NCI-H2171 (cell line): Measurements from ENCODE around the gene OPA3.
"Not testable (repeated sequence)": the region's sequence is repeated elsewhere in the genome, so short reads cannot be mapped to it uniquely, and the experiment has no call there.

Source experiments
- DNase-seq: peaks from one replicate; lab custom pipeline; 2025; lab: John Stamatoyannopoulos, UW

The OPA3 gene

GRCh38 chr19:45518469-45518826, 66.2 kb downstream of the OPA3 start:
- no peak for DNase-seq

DNA sequence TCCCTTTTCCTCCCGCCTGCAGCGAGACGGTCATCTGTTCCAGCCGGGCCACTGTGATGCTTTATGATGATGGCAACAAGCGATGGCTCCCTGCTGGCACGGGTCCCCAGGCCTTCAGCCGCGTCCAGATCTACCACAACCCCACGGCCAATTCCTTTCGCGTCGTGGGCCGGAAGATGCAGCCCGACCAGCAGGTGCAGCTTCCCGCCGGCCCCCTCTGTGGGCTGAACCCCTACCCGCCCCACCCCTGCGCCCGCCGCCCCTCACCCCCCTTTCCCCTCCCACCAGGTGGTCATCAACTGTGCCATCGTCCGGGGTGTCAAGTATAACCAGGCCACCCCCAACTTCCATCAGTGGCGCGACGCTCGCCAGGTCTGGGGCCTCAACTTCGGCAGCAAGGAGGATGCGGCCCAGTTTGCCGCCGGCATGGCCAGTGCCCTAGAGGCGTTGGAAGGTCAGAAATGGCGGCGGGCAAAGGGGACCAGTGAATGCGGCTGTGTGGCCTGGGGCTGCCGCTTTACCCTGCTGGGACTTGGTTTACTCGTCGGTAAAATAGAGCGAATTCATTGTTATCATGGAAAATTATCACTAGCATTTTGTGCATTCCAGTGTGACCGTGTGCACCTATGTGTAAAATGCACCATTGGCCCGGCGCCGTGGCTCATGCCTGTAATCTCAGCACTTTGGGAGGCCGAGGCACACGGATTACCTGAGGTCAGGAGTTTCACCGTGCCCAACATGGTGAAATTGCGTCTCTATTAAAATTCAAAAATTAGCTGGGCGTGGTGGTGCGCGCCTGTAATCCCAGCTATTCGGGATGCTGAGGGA, 66.7 kb downstream of the OPA3 start:
- DNase-seq, result no peak

DNA sequence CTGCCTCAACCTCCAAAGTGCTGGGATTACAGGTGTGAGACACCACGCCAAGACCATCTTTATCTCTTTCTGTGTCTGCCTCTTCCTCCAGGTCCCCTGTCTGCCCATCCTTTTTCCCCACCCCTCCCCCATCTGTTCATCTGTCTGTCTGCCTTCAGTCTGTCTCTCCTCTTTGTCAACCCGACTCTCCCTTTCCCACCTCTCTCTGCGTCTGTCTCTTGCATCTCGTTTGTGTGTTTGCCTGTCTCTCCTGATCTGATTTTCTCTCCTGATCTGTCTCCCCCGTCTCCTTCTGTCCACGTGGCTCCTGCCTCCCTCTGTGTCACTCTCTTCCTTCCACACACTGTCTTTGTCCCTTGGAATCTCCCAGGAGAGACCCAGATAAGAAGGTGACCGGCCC, 67.4 kb downstream of the OPA3 start:
- no peak for DNase-seq

GRCh38 chr19:45515807-45516401, 68.7 kb downstream of the OPA3 start:
- no peak for DNase-seq

DNA sequence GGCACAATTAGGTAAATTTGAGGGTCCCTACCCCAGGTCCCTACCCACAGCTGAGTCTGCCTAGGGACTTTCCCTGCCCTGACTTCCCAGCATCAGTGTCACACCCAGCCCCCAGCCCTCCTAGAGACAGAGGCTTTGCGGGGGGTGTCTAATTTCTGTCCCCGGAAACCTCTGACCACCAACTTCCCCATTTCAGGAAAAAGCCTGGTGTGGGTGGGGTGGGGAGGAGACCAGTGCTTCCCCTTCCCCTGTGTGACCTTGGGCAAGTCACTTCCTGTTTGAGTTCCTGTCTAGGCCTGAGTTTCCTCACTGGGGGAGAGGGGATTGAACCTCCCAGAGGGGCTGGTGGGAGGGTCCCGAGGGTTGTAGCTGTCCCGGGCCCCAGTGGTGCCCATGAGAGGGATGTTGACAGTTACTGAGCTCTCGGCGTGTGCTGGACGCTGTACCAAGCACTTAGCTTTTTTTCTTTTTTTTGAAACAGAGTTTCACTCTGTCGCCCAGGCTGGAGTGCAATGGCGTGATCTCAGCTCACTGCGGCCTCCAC, 69.4 kb downstream of the OPA3 start:
- no peak for DNase-seq

DNA sequence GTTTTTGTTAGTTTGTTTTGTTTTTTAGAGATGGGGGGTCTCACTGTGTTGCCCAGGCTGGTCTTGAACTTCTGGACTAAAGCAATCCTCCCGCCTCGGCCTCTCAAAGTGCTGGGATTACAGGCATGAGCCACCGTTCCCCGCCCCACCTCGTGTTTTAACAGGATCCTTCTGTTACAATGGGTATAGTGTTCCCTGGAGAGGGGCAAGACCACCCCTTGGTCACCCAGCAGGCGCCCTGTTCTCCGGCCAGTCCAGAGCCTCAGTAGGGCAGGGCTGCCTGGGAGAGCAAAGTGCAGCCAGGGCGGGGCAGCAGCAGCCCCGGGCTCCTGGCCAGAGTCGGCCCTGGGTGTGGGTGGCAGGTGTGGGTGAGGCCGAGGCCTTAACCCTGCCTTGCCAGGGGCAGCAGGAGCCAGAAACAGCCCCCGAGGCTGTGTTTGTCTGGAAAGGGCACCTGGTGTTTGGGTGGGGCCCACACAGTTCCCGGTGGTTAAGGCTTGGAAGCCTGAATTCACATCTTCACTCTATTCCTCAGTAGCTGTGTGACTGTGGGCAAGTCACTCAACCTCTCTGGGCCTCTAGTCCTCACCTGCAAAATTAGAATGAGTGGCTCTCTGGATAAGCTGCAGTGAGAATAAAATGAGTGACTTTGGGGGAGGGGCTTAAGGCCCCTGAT, 70.1 kb downstream of the OPA3 start:
- no peak for DNase-seq

GRCh38 chr19:45512881-45513483, 71.6 kb downstream of the OPA3 start:
- no peak for DNase-seq

DNA sequence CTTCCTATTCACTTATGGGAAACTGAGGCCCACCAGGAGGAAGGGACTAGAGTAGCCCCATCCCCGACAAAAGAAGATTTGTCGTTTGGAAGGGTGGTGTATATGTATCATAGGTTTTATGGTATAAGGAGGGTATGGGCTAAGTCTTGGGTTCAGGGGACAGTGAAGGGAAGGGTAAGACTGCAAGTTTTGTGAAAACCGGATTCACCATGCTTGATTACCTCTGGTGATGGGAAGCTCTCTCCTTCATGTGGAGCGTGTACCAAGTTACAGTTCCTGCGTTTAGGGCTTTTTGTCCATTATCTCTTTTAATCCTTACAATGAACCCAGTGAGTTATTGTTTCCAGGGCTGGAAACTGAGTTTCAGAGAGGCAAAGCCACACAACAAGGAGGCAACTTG, 73.5 kb downstream of the OPA3 start:
- no peak for DNase-seq

DNA sequence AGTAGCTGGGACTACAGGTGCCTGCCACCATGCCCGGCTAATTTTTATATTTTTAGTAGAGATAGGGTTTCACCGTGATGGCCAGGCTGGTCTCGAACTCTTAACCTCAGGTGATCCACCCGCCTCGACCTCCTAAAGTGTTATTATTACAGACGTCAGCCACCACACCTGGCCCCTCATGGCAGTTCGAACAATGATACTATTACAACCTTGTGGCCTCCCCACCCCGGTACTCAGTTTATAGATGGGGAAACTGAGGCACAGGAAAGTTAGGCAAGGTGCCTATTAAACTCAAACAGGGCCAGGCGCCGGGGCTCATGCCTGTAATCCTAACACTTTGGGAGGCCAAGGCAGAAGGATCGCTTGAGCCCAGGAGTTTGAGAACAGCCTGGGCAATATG, 74.2 kb downstream of the OPA3 start:
- not testable (repeated sequence) for DNase-seq

DNA sequence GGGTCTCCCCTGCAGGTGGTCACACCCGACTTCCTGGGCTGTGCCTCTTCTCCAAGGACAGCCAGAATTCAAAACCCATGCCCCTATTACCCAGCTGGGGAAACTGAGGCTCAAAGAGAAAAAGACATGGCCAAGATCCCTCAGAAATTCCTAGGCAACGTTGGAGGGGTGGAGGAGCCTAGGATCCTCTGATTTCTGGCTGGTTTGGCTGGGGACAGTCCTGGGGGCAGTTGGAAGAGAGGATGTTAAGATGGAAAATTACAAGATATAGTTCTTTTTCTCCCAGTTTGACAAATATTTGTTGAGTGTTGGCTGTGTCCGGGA, 74.9 kb downstream of the OPA3 start:
- no peak for DNase-seq

GRCh38 chr19:45508861-45509691, 75.5 kb downstream of the OPA3 start:
- no peak for DNase-seq

DNA sequence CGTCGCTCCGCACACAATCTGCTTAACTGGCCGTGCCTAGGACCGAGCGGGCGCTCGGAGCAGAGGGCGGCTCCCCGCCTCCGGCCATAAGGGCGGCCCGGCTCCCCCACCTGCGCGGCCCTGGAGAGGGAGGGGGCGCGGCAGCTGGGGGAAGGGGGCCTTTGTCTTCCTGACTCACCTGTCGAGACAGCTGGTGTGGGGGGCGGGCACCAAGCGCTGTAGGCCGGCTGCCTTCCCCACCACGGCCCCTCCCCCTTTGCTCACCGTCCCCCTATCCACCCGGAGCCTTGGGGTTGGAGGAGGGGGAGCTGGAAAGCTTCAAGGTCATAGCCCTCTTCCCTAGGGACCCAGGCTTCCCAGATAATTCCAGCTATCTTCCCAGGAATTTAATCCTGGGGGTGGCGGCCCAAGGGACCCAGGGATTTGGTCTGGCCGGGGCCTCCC, 76.2 kb downstream of the OPA3 start:
- peak; percentile 93 for DNase-seq

DNA sequence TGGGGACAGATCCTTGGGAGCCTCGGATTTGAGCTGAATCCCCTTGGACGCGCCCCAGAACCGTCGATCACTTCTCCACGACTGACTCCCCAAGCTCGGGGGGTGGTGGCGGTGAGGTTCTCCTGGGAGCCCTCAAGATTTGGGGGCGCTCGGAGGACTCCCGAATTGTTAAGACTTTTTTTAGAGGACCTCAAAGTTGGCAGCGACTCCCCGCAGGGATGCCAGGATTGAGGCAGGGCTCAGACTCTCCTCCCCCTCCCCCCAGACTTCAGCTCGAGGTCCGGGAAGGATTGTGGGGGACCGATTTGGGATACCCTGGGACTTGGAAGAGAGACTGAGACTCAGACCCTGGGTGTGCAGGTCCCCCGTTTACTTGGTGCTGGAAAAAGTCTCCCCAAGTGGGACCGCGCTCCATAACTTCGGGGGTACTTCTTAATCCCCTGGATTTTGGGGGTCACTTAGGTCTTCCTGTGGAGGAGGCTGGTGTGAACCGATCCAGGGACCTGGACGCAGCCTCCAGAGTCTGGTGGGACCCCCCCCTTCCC, 76.7 kb downstream of the OPA3 start:
- DNase-seq, result no peak

GRCh38 chr19:45506989-45507871, 77.4 kb downstream of the OPA3 start, which contains the start of gene VASP:
VASP (plus strand) TSS chr19:45507479; CDS start chr19:45507772, 293 bp downstream.
- DNase-seq, result peak; percentile 69

GRCh38 chr19:45506246-45506988, 78.2 kb downstream of the OPA3 start:
- peak; percentile 92 for DNase-seq

- no peak for DNase-seq
Measured at GRCh38 chr19:45505996-45506245, 78.7 kb downstream of the OPA3 start.

GRCh38 chr19:45505151-45505995, 79.2 kb downstream of the OPA3 start:
- DNase-seq, result no peak

GRCh38 chr19:45503909-45504308, 80.7 kb downstream of the OPA3 start:
- DNase-seq, result no peak

DNA sequence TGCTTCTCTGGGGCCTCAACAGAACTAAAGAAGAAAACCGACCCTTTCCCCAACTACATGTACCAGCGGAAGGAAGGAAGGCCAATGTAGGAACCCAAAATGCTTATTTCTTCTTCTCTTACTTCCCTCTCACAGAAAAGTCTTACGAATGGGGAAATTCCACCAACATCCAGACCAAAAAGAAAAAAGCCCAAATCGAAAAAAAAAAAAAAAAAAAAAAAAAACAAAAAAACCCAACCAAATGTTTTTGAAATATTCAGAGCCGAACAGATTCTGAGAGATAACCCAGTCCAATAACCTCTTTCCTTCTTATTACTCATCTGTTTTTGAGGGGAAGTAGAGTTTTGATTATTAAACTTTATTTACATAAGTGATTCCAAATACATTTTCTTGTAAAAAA, 82.5 kb downstream of the OPA3 start:
- no peak for DNase-seq
